Naive thymus-derived CD8-positive, alpha-beta T cell (primary cell): ENCODE measurements around the gene PLK1. TPM values are rescaled to one million over a fixed set of nuclear protein-coding genes. Genes with fewer than 3 reads are reported as not detected.
"Not testable (repeated sequence)": the region's sequence is repeated elsewhere in the genome, so short reads cannot be mapped to it uniquely, and the experiment has no call there.

Experiments used
- ATAC-seq, 2 donors: fragments of 150-1000 bp; cut with Tn5 transposase in 1 of 2; sonication (Bioruptor Pico), chemical (Tn5 transposase) in 1 of 2; 1 replicate in 1 of 2; 2 replicates in 1 of 2; pipeline ENCODE4 v1.10.0; 2021; ENCODE audit warnings: mild to moderate bottlenecking in 2 of 2, moderate library complexity in 2 of 2
- POLR2A ChIA-PET: fragments of 350-600 bp; sonication (Branson Sonifier 250); formaldehyde crosslinking; loops from one replicate; lab custom pipeline; 2021; ENCODE audit warnings: antibody characterized with exemption; lab: Charles Lee
- DNase-seq, 10 donors: peaks; one replicate each; pipeline versions ENCODE4 v3.0.0 to v3.0.0-alpha.2; 2020 to 2022
- H3K27ac Mint-ChIP-seq, 10 donors: one replicate each; pipeline ENCODE4 v1.8.0; 2020 to 2022; ENCODE audit warnings: mild to moderate bottlenecking in 10 of 10, mixed read lengths in 10 of 10, moderate library complexity in 4 of 10, inconsistent platforms in 1 of 10
- H3K27me3 Mint-ChIP-seq, 5 donors: one replicate each; pipeline ENCODE4 v1.8.0; 2021 to 2022; ENCODE audit warnings: mixed read lengths in 5 of 5
- H3K36me3 Mint-ChIP-seq, 3 donors: one replicate each; pipeline ENCODE4 v1.8.0; 2020 to 2022; ENCODE audit warnings: mixed read lengths in 3 of 3, mild to moderate bottlenecking in 2 of 3, inconsistent platforms in 1 of 3
- H3K4me1 Mint-ChIP-seq, 4 donors: one replicate each; pipeline ENCODE4 v1.8.0; 2021 to 2022; ENCODE audit warnings: mixed read lengths in 4 of 4
- H3K4me3 Mint-ChIP-seq, 10 donors: one replicate each; pipeline ENCODE4 v1.8.0; 2020 to 2022; ENCODE audit warnings: mild to moderate bottlenecking in 10 of 10, mixed read lengths in 10 of 10, moderate library complexity in 6 of 10, inconsistent platforms in 1 of 10
- H3K9me3 Mint-ChIP-seq, 9 donors: one replicate each; pipeline ENCODE4 v1.8.0; 2020 to 2022; ENCODE audit warnings: mixed read lengths in 9 of 9, mild to moderate bottlenecking in 3 of 9, inconsistent platforms in 1 of 9, moderate library complexity in 1 of 9
- polyA plus RNA-seq, 3 donors: library from polyadenylated mRNA; unstranded; fragments of 300-500 nt; fragmentation: Illumina TruSeq; gene quantifications; one replicate each; pipeline ENCODE4 v1.2.3, GENCODE V29; 2021
- total RNA-seq, 8 experiments: library from RNA in 2 of 8; stranded (reverse) in 2 of 8; gene quantifications; one replicate each; pipeline ENCODE4 v1.2.3 and lab custom pipeline; 2021 to 2026

The PLK1 gene
- total and polyA plus RNA-seq, 5 experiments from 2014 or later, result 2.5 to 3.2 TPM; not detected in 3

DNA sequence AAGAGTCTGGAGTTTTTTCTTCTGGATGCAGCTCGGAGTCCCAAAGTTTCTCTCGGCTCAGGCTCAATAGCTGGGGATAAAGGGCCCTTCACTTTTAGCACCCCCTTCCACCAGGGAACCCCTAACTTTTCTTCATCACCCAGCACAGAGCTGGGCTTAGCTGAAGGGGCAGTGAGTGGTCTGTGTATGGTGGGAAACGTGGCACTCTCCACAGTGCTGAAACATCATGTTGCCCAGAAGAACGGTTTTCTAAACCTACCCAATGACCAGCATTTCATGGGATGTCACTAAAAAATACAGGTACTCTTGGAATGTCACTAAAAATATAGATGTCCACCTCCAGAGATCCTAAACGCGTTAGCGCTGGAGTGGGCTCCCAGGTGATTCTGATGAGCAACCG is 22.4 kb downstream of the PLK1 start:
- no peak overlapping the region for H3K27ac Mint-ChIP-seq
- POLR2A ChIA-PET, result no interaction called here
- no peak for ATAC-seq

DNA sequence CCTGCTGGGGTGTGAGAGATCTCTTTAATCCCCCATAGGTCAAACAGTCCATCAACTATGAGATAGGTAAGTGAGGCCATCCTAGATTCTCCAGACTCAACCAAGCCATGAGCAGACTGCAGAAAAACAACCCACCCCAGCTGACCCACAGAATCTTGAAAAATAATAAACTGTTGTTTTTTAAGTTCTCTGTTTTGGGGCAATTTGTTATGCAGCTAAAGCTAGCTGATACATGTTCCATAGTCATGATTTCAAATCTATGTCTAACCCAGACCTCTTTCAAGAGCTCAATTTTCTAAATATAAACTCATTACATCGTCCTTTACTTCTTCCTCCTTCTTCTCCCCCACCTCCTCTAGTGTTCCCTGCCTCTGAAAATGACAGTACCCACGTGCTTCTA is 24.3 kb downstream of the PLK1 start:
- ATAC-seq (no peak), DNase-seq (no peak)
- H3K36me3 Mint-ChIP-seq, result peaks cover 0 to 8% (median 0%) of the 10 kb centered on the region in 3 donors
- peaks cover 7 to 38% (median 16%) of the 10 kb centered on the region in 5 donors for H3K27me3 Mint-ChIP-seq
- H3K4me3 Mint-ChIP-seq, result no peak overlapping the region
- H3K27ac Mint-ChIP-seq, result no peak overlapping the region
- H3K9me3 Mint-ChIP-seq, result peaks cover 0 to 13% (median 8%) of the 10 kb centered on the region in 9 donors
- peaks cover 0 to 10% (median 0%) of the 10 kb centered on the region in 4 donors for H3K4me1 Mint-ChIP-seq
- POLR2A ChIA-PET, result no interaction called here

More for the DNA sequence above, 22.4 kb downstream of the PLK1 start:
- DNase-seq, result no peak
- H3K4me3 Mint-ChIP-seq, result no peak overlapping the region
- H3K27me3 Mint-ChIP-seq, result peaks cover 4 to 30% (median 10%) of the 10 kb centered on the region in 5 donors
- peaks cover 0 to 8% (median 0%) of the 10 kb centered on the region in 3 donors for H3K36me3 Mint-ChIP-seq
- peaks cover 0 to 10% (median 0%) of the 10 kb centered on the region in 4 donors for H3K4me1 Mint-ChIP-seq
- H3K9me3 Mint-ChIP-seq, result peaks cover 0 to 13% (median 8%) of the 10 kb centered on the region in 9 donors

GRCh38 chr16:23704772-23705516 is 26.3 kb downstream of the PLK1 start:
- ATAC-seq, result no peak
- no peak overlapping the region for H3K27ac Mint-ChIP-seq
- no peak overlapping the region for H3K4me3 Mint-ChIP-seq
- no peak for DNase-seq
- POLR2A ChIA-PET, result no interaction called here
- H3K4me1 Mint-ChIP-seq, result no peaks in the 10 kb centered on the region
- H3K9me3 Mint-ChIP-seq, result peaks cover 0 to 29% (median 10%) of the 10 kb centered on the region in 9 donors
- H3K27me3 Mint-ChIP-seq, result peaks cover 10 to 39% (median 18%) of the 10 kb centered on the region in 5 donors
- peaks cover 0 to 20% (median 0%) of the 10 kb centered on the region in 3 donors for H3K36me3 Mint-ChIP-seq

GRCh38 chr16:23705517-23705902 is 26.8 kb downstream of the PLK1 start:
- H3K9me3 Mint-ChIP-seq, result peaks cover 0 to 35% (median 13%) of the 10 kb centered on the region in 9 donors
- no peak overlapping the region for H3K4me3 Mint-ChIP-seq
- POLR2A ChIA-PET, result no interaction called here
- ATAC-seq (no peak), DNase-seq (no peak)
- no peaks in the 10 kb centered on the region for H3K4me1 Mint-ChIP-seq
- H3K27me3 Mint-ChIP-seq, result peaks cover 10 to 44% (median 21%) of the 10 kb centered on the region in 5 donors
- H3K36me3 Mint-ChIP-seq, result peaks cover 0 to 26% (median 0%) of the 10 kb centered on the region in 3 donors
- H3K27ac Mint-ChIP-seq, result peak overlapping the region in 1 of 10 donors; percentile 24

DNA sequence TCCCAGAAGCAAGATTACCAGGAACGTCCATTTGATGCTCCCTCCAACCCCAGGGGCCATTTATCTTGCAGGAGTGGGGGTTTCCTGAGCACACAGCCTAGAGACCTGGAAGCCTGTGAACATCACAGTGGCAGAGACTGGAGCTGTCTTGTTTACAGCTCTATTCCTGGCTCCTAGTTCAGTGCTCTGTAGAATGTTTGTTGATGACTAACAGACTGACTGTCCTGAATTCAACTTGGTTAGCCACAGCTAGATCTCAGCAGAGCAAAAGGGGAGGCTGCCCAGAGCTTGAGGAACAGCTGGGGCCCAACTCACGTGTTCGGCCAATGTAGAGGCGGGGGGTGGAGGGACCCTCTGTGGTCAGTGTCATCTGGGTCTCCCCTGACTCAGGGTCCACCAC is 27.8 kb downstream of the PLK1 start:
- ATAC-seq, result no peak

GRCh38 chr16:23709536-23709935 is 30.8 kb downstream of the PLK1 start:
- Mint-ChIP-seq H3K27ac (no peak overlapping the region), H3K4me3 (no peak overlapping the region), H3K36me3 (peaks cover 0 to 18% (median 3%) of the 10 kb centered on the region in 3 donors), H3K27me3 (peaks cover 12 to 56% (median 53%) of the 10 kb centered on the region in 5 donors), H3K4me1 (peaks cover 0 to 4% (median 0%) of the 10 kb centered on the region in 4 donors), H3K9me3 (peaks cover 0 to 21% (median 5%) of the 10 kb centered on the region in 9 donors)
- ATAC-seq, result no peak
- POLR2A ChIA-PET, result no interaction called here
- DNase-seq, result no peak

More for the DNA sequence above, 27.8 kb downstream of the PLK1 start:
- POLR2A ChIA-PET, result no interaction called here
- peaks cover 0 to 26% (median 0%) of the 10 kb centered on the region in 3 donors for H3K36me3 Mint-ChIP-seq
- DNase-seq, result no peak
- no peak overlapping the region for H3K4me3 Mint-ChIP-seq
- H3K9me3 Mint-ChIP-seq, result peaks cover 0 to 35% (median 13%) of the 10 kb centered on the region in 9 donors
- H3K27ac Mint-ChIP-seq, result no peak overlapping the region
- peaks cover 10 to 54% (median 30%) of the 10 kb centered on the region in 5 donors for H3K27me3 Mint-ChIP-seq
- H3K4me1 Mint-ChIP-seq, result no peaks in the 10 kb centered on the region

DNA sequence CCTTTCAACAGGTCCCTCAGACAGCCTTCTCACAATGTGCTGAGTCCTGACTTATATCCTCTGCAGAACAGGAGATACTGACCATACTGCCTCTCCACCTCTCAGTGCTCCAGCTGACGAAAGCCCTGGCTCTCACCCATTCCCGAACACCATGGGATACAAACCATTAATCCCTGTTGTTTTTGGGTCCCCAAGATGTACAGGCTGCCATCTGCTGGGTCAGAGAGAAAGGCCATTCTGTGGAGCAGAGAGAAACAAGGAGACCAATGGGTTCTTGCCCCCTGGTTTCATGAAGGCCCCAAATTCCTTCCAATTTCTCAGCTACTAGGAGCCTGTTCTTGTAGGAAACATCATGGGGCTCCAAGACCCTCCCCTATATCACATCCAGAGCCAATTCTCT is 31.3 kb downstream of the PLK1 start:
- peaks cover 0 to 21% (median 5%) of the 10 kb centered on the region in 9 donors for H3K9me3 Mint-ChIP-seq
- no peak for ATAC-seq
- H3K27me3 Mint-ChIP-seq, result peaks cover 15 to 56% (median 55%) of the 10 kb centered on the region in 5 donors
- no peak overlapping the region for H3K4me3 Mint-ChIP-seq
- H3K36me3 Mint-ChIP-seq, result peaks cover 0 to 18% (median 5%) of the 10 kb centered on the region in 3 donors
- POLR2A ChIA-PET, result no interaction called here
- peaks cover 0 to 6% (median 0%) of the 10 kb centered on the region in 4 donors for H3K4me1 Mint-ChIP-seq
- no peak overlapping the region for H3K27ac Mint-ChIP-seq
- DNase-seq, result no peak

- POLR2A ChIA-PET, result no interaction called here
- no peak overlapping the region for H3K4me3 Mint-ChIP-seq
- H3K27ac Mint-ChIP-seq, result no peak overlapping the region
- peaks cover 0 to 18% (median 5%) of the 10 kb centered on the region in 3 donors for H3K36me3 Mint-ChIP-seq
- ATAC-seq (no peak), DNase-seq (no peak)
- H3K9me3 Mint-ChIP-seq, result peaks cover 0 to 21% (median 5%) of the 10 kb centered on the region in 9 donors
- peaks cover 0 to 6% (median 0%) of the 10 kb centered on the region in 4 donors for H3K4me1 Mint-ChIP-seq
- peaks cover 12 to 57% (median 51%) of the 10 kb centered on the region in 5 donors for H3K27me3 Mint-ChIP-seq
Measured at GRCh38 chr16:23710504-23710903, 31.8 kb downstream of the PLK1 start.

DNA sequence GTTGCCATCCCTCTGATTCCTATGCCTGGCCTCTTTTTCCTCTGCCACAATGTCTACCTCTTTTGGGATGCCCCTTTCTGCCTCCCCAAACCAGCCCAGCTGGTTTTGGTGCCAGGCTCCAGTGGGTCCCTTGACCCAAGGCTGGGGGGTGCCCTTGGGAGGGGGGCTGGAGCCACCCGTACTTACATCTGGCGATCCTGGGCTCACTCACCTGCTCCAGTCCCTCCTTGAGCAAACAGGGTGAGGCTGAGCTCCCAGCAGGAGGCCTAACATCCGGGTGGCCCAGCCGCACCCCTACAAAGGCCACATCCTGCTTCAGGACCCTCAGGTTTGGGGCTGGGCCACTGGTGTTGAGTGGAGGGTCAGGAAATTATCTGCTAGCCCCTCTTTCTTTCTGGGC is 33.1 kb downstream of the PLK1 start:
- POLR2A ChIA-PET, result no interaction called here
- H3K4me3 Mint-ChIP-seq, result no peak overlapping the region
- peaks cover 0 to 18% (median 5%) of the 10 kb centered on the region in 3 donors for H3K36me3 Mint-ChIP-seq
- peaks cover 0 to 21% (median 5%) of the 10 kb centered on the region in 9 donors for H3K9me3 Mint-ChIP-seq
- H3K27ac Mint-ChIP-seq, result no peak overlapping the region
- H3K4me1 Mint-ChIP-seq, result peaks cover 0 to 6% (median 0%) of the 10 kb centered on the region in 4 donors
- no peak for DNase-seq
- peaks cover 14 to 55% (median 44%) of the 10 kb centered on the region in 5 donors for H3K27me3 Mint-ChIP-seq
- ATAC-seq, result no peak

DNA sequence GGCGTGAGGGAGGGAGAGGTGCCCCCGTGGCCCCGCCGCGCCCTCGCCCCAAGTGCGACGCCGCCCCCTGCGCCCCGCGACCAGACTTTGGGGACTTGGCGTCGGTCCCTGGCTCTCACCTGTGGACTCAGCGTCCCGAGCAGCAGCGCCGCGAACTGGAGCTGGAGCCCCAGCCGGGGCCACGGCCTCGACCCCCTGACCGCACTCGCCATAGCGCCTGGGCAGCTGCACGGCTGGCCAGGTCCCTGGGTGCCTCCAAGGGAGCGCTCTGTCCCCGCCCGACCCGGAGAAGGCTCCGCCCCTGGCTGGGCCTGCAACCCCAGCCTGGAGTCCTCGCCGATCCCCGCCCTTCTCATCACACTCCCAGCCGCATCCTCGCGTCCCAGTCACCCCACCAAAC is 34.3 kb downstream of the PLK1 start, which contains the start of gene ERN2:
Gene ERN2, minus strand, starts transcription at position 247 of the 400 bp plus-strand sequence. Its CDS starts 35 bp downstream, at position 212.
- peaks cover 0 to 6% (median 0%) of the 10 kb centered on the region in 4 donors for H3K4me1 Mint-ChIP-seq
- POLR2A ChIA-PET, result no interaction called here

DNA sequence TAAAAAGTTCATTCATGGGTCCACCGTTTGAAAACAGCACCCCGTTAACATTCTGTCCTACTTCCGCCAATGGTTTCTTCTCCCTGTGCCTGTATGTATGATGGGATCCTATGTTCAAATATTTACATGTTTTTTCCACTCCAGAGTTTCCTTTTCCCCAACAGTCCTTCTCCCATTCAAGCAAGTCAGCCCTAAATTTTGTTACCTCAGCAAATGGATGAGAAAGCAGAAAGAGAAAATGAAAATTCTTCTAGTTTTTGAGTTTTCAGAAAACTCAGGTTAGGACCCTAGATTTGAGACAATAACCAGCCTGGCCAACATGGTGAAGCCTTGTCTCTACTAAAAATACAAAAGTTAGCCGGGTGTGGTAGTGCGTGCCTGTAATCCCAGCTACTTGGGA is 37.8 kb downstream of the PLK1 start:
- Mint-ChIP-seq H3K4me1 (peaks cover 0 to 6% (median 0%) of the 10 kb centered on the region in 4 donors), H3K27me3 (peaks cover 22 to 56% (median 38%) of the 10 kb centered on the region in 5 donors), H3K27ac (no peak overlapping the region), H3K4me3 (no peak overlapping the region), H3K9me3 (peaks cover 0 to 9% (median 0%) of the 10 kb centered on the region in 9 donors), H3K36me3 (peaks cover 0 to 5% (median 4%) of the 10 kb centered on the region in 3 donors)
- ATAC-seq (no peak), DNase-seq (no peak)
- POLR2A ChIA-PET, result no interaction called here

More for the DNA sequence above, 34.3 kb downstream of the PLK1 start, which contains the start of gene ERN2:
- Mint-ChIP-seq H3K4me3 (no peak within 1 kb of the TSS), H3K9me3 (peaks cover 0 to 21% (median 5%) of the 10 kb centered on the region in 9 donors), H3K36me3 (peaks cover 0 to 18% (median 5%) of the 10 kb centered on the region in 3 donors), H3K27me3 (peaks cover 17 to 60% (median 48%) of the 10 kb centered on the region in 5 donors), H3K27ac (no peak within 1 kb of the TSS)
- ATAC-seq, result no peak
- no peak for DNase-seq

DNA sequence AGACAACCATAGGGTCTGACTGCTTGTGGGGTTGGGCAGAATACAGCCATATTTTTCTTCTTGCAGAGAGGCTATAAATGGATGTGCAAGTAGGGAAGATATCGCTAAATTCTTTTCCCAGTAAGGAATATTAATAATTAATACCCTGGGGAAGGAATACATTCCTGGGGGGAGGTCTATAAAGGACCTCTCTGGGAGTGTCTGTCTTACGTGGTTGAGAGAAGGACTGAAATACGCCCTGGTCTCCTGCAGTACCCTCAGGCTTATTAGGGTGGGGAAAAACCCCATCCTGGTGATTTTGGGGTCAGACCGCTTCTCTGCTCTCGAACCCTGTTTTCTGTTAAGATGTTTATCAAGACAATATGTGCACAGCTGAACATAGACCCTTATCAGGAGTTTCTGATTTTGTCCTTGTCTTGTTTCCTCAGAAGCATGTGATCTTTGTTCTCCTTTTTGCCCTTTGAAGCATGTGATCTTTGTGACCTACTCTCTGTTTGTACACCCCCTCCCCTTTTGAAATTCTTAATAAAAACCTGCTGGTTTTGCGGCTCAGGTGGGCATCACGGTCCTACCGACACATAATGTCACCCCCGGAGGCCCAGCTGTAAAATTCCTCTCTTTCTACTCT is 44.0 kb downstream of the PLK1 start:
- H3K4me1 Mint-ChIP-seq, DNase-seq, H3K4me3 Mint-ChIP-seq, POLR2A ChIA-PET, ATAC-seq, H3K27ac Mint-ChIP-seq: not testable (repeated sequence)
- peaks cover 0 to 29% (median 10%) of the 10 kb centered on the region in 9 donors for H3K9me3 Mint-ChIP-seq
- peaks cover 4 to 12% (median 4%) of the 10 kb centered on the region in 3 donors for H3K36me3 Mint-ChIP-seq
- peaks cover 14 to 28% (median 16%) of the 10 kb centered on the region in 5 donors for H3K27me3 Mint-ChIP-seq
